Muscle layer of colon (tissue), 2 donors: Measurements from ENCODE around the gene COL19A1.

ENCODE experiments used
- H3K27ac ChIP-seq: one replicate; pipeline ENCODE4 v1.7.0; 2013; ENCODE audit warnings: low read depth, mild to moderate bottlenecking, low read length, moderate library complexity
- H3K27me3 ChIP-seq, 2 donors: one replicate each; pipeline ENCODE4 v1.7.0; 2013; ENCODE audit warnings: low read length in 2 of 2, mild to moderate bottlenecking in 2 of 2; ENCODE audit not compliant: insufficient read depth in 2 of 2, control insufficient read depth in 1 of 2
- H3K36me3 ChIP-seq: one replicate; pipeline ENCODE4 v1.7.0; 2013; ENCODE audit warnings: mild to moderate bottlenecking, low read length; ENCODE audit not compliant: insufficient read depth
- H3K4me1 ChIP-seq: one replicate; pipeline ENCODE4 v1.7.0; 2013; ENCODE audit warnings: mild to moderate bottlenecking, low read length; ENCODE audit not compliant: insufficient read depth
- H3K4me3 ChIP-seq, 2 donors: one replicate each; pipeline ENCODE4 v1.7.0; 2013; ENCODE audit warnings: low read length in 2 of 2, low read depth in 1 of 2, mild to moderate bottlenecking in 1 of 2, moderate library complexity in 1 of 2
- H3K9ac ChIP-seq: one replicate; pipeline ENCODE4 v1.7.0; 2013; ENCODE audit warnings: low read length
- H3K9me3 ChIP-seq: one replicate; pipeline ENCODE4 v1.7.0; 2013; ENCODE audit warnings: mild to moderate bottlenecking, low read length
- donor health status: abdominal sarcoma.
- donor health status: Adenocarcinoma of cecum.

COL19A1 gene

DNA sequence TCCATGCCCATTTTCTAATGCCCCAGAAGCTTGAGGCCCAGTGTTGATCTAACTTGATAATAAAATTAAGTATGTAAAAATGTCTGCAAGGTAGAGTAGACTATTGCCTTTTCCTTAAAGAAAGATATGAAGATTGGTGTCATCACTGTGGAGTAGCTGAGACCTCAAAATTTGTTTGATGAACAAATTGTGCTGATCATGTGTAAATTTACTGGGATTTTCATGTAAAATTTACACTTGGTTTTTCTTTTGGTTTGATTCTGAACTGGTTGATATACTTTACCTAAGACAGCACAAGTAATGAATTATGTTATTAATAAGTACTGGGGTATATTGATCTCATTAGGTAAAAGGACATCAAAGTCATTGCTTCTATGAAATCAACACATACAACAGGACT, 207.3 kb downstream of the COL19A1 start:
- no peak overlapping the region for H3K9ac ChIP-seq
- H3K27ac ChIP-seq = no peak overlapping the region
- no peaks in the 10 kb centered on the region for H3K4me1 ChIP-seq
- no peaks in the 10 kb centered on the region for H3K27me3 ChIP-seq
- H3K9me3 ChIP-seq = no peaks in the 10 kb centered on the region
- H3K4me3 ChIP-seq = no peak overlapping the region
- no peaks in the 10 kb centered on the region for H3K36me3 ChIP-seq

DNA sequence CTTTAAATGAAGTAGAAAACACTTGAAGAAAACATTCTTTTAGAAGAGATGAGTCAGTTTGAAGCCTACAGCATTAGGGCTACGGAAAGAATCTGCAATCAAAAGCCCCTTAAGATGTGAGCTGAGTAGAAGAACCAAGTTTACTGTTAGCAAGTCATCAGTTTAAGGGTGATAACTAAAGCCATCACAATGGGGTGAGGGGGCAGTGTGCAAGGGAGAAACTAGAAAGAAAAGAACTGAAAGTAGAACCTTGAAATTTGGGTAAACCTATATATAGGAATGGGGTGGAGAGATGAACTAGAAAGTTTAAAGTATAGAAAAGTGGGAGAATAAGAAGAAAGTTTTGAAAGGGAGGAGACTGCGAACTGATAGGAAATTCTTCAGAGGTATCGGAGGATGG, 212.9 kb downstream of the COL19A1 start:
- Histone ChIP-seq H3K4me1 (no peaks in the 10 kb centered on the region), H3K9ac (no peak overlapping the region), H3K36me3 (no peaks in the 10 kb centered on the region), H3K4me3 (no peak overlapping the region), H3K9me3 (no peaks in the 10 kb centered on the region), H3K27me3 (no peaks in the 10 kb centered on the region), H3K27ac (no peak overlapping the region)

DNA sequence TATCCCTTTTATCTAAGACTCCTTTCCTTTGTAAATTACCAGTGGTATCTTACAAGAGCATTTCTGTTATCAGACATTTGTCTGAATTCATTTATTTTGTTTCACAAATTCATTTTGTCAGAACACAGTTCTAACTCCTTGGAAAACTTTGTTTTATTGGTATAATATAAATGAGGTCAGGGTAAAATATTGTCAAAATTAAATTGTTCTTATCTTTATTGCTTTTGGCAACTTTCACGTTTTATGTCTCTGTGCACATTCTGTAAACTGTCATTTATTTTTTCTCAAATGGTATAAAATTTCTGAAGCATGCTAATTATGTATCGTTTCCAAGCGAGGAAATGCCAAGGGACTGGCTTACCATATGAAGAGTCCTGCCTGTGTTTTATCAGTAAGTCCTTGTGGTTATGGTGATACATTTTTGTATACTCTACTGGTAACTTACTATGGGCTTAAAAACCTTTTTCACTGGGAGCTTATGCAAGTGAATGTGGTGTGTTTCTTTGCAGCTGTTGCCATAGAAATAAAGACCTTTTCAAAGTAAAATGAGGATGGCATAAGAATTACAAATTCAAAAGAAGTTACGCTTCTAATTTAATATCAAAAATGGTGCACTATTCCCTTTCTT, 214.2 kb downstream of the COL19A1 start:
- Histone ChIP-seq H3K27ac (no peak overlapping the region), H3K36me3 (no peaks in the 10 kb centered on the region), H3K27me3 (no peaks in the 10 kb centered on the region), H3K9ac (no peak overlapping the region), H3K4me3 (no peak overlapping the region), H3K4me1 (no peaks in the 10 kb centered on the region), H3K9me3 (no peaks in the 10 kb centered on the region)

DNA sequence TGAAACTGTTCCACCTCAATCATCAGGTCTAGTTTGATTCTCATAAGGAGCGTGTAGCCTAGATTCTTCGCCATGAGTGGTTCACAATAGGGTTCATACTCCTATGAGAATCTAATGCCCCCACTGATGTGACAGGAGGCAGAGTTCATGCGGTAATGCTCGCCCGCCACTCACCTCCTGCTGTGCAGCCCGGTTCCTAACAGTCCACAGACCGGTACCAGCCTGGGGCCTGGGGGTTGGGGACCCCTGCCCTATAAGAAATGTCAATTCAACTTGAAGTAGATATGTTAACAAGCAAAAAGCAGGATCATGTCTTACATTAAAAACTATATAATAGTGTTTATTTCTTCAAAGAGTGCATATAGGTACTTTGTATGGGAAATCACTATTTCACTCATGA, 216.5 kb downstream of the COL19A1 start:
- Histone ChIP-seq H3K9ac (no peak overlapping the region), H3K4me1 (no peaks in the 10 kb centered on the region), H3K36me3 (no peaks in the 10 kb centered on the region), H3K4me3 (no peak overlapping the region), H3K27ac (no peak overlapping the region), H3K9me3 (no peaks in the 10 kb centered on the region), H3K27me3 (no peaks in the 10 kb centered on the region)

DNA sequence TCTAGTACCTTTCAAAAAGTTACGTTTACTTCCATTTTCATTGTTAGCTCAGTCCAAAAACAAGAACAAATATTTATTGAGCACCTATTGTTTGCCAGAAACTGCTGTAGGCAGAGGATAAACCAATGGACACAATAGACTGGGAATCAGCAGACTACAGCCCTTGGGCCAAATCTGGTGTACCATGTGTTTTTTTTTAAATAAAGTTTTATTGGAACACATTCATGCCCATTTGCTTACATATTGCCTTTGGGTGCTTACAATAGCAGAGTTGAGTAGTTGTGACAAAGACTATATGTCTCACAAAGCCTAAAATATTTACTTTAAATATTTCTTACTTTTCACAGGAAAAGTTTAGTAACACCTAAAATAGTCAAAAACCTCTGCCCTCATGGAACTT, 220.4 kb downstream of the COL19A1 start:
- no peak overlapping the region for H3K9ac ChIP-seq
- H3K27me3 ChIP-seq = no peaks in the 10 kb centered on the region
- H3K4me1 ChIP-seq = no peaks in the 10 kb centered on the region
- H3K27ac ChIP-seq = no peak overlapping the region
- H3K4me3 ChIP-seq = no peak overlapping the region
- H3K9me3 ChIP-seq = no peaks in the 10 kb centered on the region
- no peaks in the 10 kb centered on the region for H3K36me3 ChIP-seq

DNA sequence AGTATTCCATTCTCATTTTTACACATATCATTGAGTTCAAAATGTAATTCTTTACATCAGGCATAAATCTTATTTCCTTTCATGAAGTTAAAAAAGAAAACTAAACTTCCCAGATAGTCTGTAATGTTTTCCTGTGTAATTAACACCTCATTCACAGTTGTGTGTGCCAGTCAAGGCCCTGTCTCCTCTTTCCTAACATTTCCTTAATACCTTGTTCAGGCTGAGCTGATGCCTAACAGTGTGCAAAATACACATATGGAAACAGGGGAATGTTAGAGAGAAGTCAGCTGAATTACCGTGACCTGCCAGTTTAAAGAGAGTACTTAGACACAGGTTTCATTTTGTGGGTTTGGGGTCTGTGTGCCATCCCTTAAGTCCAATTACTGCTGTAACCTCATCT, 227.8 kb downstream of the COL19A1 start:
- no peaks in the 10 kb centered on the region for H3K36me3 ChIP-seq
- H3K9me3 ChIP-seq = no peaks in the 10 kb centered on the region
- H3K27ac ChIP-seq = no peak overlapping the region
- H3K27me3 ChIP-seq = no peaks in the 10 kb centered on the region
- H3K4me1 ChIP-seq = no peaks in the 10 kb centered on the region
- H3K9ac ChIP-seq = no peak overlapping the region
- H3K4me3 ChIP-seq = no peak overlapping the region

DNA sequence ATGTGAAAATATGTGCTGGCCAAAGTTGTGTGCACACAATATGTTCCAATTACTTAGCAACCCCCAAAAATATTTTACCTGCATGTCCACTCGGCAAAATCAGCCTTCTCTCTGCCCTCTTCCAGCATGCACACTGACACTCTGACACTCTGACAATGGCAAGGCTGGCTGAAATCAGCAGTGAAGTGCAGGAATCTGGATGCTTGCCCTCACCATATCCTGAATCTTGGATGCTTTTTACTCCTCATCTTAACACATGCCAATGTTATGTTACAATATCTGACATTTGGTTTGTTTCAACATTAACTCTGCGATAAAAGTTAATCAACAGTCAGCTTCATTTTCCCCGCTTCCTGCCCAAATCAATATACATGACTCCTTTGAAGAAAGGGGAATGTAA, 233.4 kb downstream of the COL19A1 start:
- no peaks in the 10 kb centered on the region for H3K4me1 ChIP-seq
- no peaks in the 10 kb centered on the region for H3K9me3 ChIP-seq
- no peaks in the 10 kb centered on the region for H3K36me3 ChIP-seq
- H3K4me3 ChIP-seq = no peak overlapping the region
- no peak overlapping the region for H3K9ac ChIP-seq
- H3K27ac ChIP-seq = no peak overlapping the region
- no peaks in the 10 kb centered on the region for H3K27me3 ChIP-seq

DNA sequence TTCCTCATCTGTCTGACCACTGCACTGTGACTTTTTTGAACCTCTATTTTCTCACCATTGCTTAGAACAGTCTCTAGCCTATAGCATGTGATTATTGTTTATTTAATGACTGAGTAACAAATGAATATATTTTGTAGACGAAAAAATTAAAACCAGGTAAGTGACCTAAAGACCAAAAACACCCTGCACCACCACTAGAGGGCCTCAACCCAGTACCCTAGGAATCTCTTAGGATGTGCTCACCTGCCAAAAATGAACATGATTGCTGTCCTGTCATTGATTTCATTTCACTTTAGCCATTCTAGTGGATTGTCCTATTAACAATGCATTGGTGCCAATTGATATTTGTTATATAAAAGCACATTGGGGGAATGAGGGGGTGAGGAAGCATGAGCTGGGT, 237.4 kb downstream of the COL19A1 start:
- Histone ChIP-seq H3K27me3 (no peaks in the 10 kb centered on the region), H3K4me3 (no peak overlapping the region), H3K9ac (no peak overlapping the region), H3K4me1 (no peaks in the 10 kb centered on the region), H3K36me3 (no peaks in the 10 kb centered on the region), H3K27ac (no peak overlapping the region), H3K9me3 (no peaks in the 10 kb centered on the region)

DNA sequence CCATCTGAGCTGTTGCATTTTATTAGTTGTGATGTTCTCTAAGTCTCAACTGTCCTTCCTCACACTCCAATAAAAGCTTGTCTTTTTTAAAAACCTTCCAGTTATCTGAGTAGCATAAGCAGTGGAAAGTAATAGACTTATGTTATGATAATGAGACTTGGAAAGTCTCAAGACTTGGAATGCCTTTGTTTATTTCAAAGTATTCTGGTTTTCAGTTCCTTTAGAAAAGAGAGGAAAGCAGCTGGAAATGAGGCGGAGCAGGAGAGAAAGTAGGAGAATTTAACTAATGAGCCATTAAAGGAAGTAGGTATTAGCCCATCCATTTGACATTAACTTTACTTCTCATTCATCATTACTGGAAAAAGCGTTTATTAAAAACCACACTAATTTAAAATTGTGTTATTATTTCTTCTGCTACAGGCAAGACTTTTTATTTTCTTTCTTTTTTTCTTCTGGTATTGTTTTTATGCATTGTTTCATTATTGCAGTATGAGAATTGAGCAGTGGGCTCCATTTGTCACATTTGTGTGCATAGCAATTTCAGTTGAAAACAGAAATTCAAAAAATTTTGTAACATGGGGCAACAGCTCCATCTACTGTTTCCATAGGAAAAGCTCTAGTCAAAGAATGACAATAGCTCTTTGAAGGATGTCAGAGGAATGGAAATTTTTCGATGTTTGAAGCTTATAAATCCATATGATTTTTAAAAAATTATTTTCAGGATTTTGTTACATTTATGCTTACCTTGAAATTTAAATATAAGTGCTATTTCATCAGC, 241.7 kb downstream of the COL19A1 start:
- Histone ChIP-seq H3K9me3 (no peaks in the 10 kb centered on the region), H3K4me1 (no peaks in the 10 kb centered on the region), H3K27me3 (no peaks in the 10 kb centered on the region), H3K4me3 (no peak overlapping the region), H3K9ac (no peak overlapping the region), H3K27ac (no peak overlapping the region), H3K36me3 (no peaks in the 10 kb centered on the region)

DNA sequence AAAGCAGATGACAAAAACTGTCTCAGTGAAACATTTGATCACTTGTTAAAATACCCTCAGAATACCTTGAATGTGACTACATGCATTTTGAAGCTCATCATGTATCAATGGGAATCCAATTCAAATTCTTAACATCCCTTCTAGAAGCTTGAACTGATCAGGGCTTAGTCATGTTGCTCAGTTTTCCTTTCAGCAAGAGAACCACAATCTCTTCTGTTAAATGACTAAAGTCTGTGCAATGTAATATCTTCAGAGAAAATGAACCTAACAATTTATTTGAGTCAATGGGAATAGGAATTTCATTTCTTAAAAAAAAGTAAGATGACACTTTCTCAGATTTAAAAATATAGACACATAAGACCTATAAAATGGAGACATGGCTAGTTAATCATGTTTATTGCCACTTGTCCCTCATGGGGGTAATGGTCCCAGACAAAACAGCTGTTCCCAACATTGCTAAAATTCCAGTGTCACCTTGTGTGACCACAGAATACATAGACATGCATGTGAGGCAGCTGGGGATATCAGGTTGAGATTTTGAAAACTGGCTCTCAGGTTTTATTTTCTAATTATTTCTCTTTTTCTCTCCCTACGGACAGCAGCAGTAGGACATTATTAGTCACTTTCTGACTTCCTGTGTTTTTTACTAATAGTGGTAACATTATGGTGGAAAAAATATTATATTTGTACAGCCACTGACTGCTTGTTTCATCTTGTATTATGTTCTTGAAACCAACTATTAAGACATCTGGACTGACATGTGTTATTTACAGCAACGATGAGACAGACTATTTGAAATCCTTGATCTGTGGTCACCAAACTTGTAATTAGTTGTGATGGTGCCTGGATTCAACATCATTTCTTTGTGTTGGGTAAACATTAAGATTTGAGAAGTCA, 244.0 kb downstream of the COL19A1 start:
- Histone ChIP-seq H3K9ac (no peak overlapping the region), H3K36me3 (no peaks in the 10 kb centered on the region), H3K4me1 (no peaks in the 10 kb centered on the region), H3K27me3 (no peaks in the 10 kb centered on the region), H3K4me3 (no peak overlapping the region), H3K9me3 (no peaks in the 10 kb centered on the region), H3K27ac (no peak overlapping the region)

DNA sequence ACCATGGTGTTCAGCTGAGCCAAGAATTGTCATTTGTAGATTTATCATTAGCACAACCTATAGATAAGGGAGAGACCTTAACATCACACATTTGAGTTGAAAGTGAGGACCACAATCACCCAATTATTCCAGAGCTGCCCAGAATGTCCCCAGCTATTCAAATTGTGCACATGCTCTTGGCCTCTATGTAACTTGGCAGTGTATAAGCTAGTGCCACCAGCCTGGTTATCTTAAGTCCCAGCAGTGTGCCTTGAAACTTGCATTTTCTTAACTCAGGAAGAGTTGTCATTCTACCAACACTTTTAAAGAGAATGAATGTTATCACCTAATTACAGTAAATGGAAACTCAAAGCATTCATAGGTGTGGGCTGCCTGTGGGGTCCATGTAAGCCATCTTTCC, 245.4 kb downstream of the COL19A1 start:
- H3K4me1 ChIP-seq = no peaks in the 10 kb centered on the region
- H3K9ac ChIP-seq = no peak overlapping the region
- no peaks in the 10 kb centered on the region for H3K9me3 ChIP-seq
- H3K36me3 ChIP-seq = no peaks in the 10 kb centered on the region
- no peaks in the 10 kb centered on the region for H3K27me3 ChIP-seq
- H3K27ac ChIP-seq = no peak overlapping the region
- H3K4me3 ChIP-seq = no peak overlapping the region
